ENCODE data around the gene CYP1A2. TPM values are rescaled to one million over a fixed set of nuclear protein-coding genes. Genes with fewer than 3 reads are reported as not detected.

Gene CYP1A2
- total and polyA plus RNA-seq, 2 donors (not counting 1 experiment from before 2014, with no cell fraction given), result not detected

GRCh38 chr15:74712311-74712710 lies 36.3 kb upstream of the CYP1A2 start:
- no peaks in the 10 kb centered on the region for H3K9me3 Mint-ChIP-seq (ENCODE audit: insufficient read depth)
- peaks cover 22% of the 10 kb centered on the region for H3K27me3 Mint-ChIP-seq
- no CpG with 5 or more reads among the region's 3 CpGs for WGBS (ENCODE audit: insufficient coverage)
- H3K4me1 Mint-ChIP-seq, result no peaks in the 10 kb centered on the region
- ATAC-seq (ENCODE audit: low read depth) (no peak), DNase-seq (no peak)
- H3K4me2 ChIP-seq (replicated peaks; ENCODE audit: low read depth, low read length, poor library complexity, severe bottlenecking), result no peak overlapping the region
- no peak overlapping the region for H3K9ac ChIP-seq (ENCODE audit: low read length)
- TF ChIP-seq EZH2 (IDR thresholded peaks at IDR 0.05; ENCODE audit: borderline replicate concordance, insufficient read depth, low read depth, low read length, poor library complexity, severe bottlenecking) (no peak), CTCF (IDR thresholded peaks at IDR 0.05) (no peak)
- no peaks in the 10 kb centered on the region for H4K20me1 ChIP-seq (ENCODE audit: control insufficient read depth, insufficient read depth, low read length, poor library complexity, severe bottlenecking)
- no peaks in the 10 kb centered on the region for H3K79me2 ChIP-seq (ENCODE audit: control insufficient read depth, insufficient read depth, low read length)
- no peaks in the 10 kb centered on the region for H3K4me1 ChIP-seq (ENCODE audit: control insufficient read depth in 2 of 2, insufficient read depth in 2 of 2, low read length in 2 of 2)
- H3K36me3 ChIP-seq (replicated peaks in 1 of 2; ENCODE audit: control extremely low read depth in 1 of 2, control insufficient read depth in 1 of 2, extremely low read depth in 1 of 2, insufficient read depth in 2 of 2, low read length in 1 of 2), result no peaks in the 10 kb centered on the region
- CTCF ChIA-PET, result no interaction called here
- H2AFZ ChIP-seq (ENCODE audit: insufficient read depth, low read depth, low read length, poor library complexity, severe bottlenecking), result no peak overlapping the region
- no peak overlapping the region for H3K4me3 Mint-ChIP-seq
- H3K27me3 ChIP-seq (replicated peaks in 1 of 4; ENCODE audit: control extremely low read depth in 1 of 4, control insufficient read depth in 3 of 4, insufficient read depth in 4 of 4, low read length in 3 of 4), result peaks cover 0 to 12% (median under 1%) of the 10 kb centered on the region in 4 experiments
- no peak overlapping the region for H3K4me3 ChIP-seq (ENCODE audit: control extremely low read depth in 1 of 5, extremely low read depth in 1 of 5, insufficient read depth in 1 of 5, low read depth in 2 of 5, low read length in 4 of 5)
- no peaks in the 10 kb centered on the region for H3K9me3 ChIP-seq (ENCODE audit: control extremely low read depth in 1 of 3, control insufficient read depth in 2 of 3, insufficient read depth in 1 of 3, low read length in 2 of 3)
- intact Hi-C loops (cut with micrococcal nuclease), result no loop called here
- no peak overlapping the region for H3K27ac ChIP-seq (ENCODE audit: low read length in 2 of 2)
- no peak overlapping the region for H3K27ac Mint-ChIP-seq
- POLR2A ChIA-PET, result no interaction called here

- Histone ChIP-seq H3K9ac (ENCODE audit: low read length) (no peak overlapping the region), H2AFZ (ENCODE audit: insufficient read depth, low read depth, low read length, poor library complexity, severe bottlenecking) (no peak overlapping the region), H4K20me1 (ENCODE audit: control insufficient read depth, insufficient read depth, low read length, poor library complexity, severe bottlenecking) (no peaks in the 10 kb centered on the region), H3K36me3 (replicated peaks in 1 of 2; ENCODE audit: control extremely low read depth in 1 of 2, control insufficient read depth in 1 of 2, extremely low read depth in 1 of 2, insufficient read depth in 2 of 2, low read length in 1 of 2) (no peaks in the 10 kb centered on the region), H3K27ac (ENCODE audit: low read length in 2 of 2) (no peak overlapping the region), H3K27me3 (replicated peaks in 1 of 4; ENCODE audit: control extremely low read depth in 1 of 4, control insufficient read depth in 3 of 4, insufficient read depth in 4 of 4, low read length in 3 of 4) (peaks cover 0 to 2% (median 0%) of the 10 kb centered on the region in 4 experiments), H3K9me3 (ENCODE audit: control extremely low read depth in 1 of 3, control insufficient read depth in 2 of 3, insufficient read depth in 1 of 3, low read length in 2 of 3) (no peaks in the 10 kb centered on the region), H3K4me3 (ENCODE audit: control extremely low read depth in 1 of 5, extremely low read depth in 1 of 5, insufficient read depth in 1 of 5, low read depth in 2 of 5, low read length in 4 of 5) (no peak overlapping the region), H3K4me1 (ENCODE audit: control insufficient read depth in 2 of 2, insufficient read depth in 2 of 2, low read length in 2 of 2) (no peaks in the 10 kb centered on the region), H3K79me2 (ENCODE audit: control insufficient read depth, insufficient read depth, low read length) (no peaks in the 10 kb centered on the region), H3K4me2 (replicated peaks; ENCODE audit: low read depth, low read length, poor library complexity, severe bottlenecking) (no peak overlapping the region)
- H3K27ac Mint-ChIP-seq, result no peak overlapping the region
- TF ChIP-seq EZH2 (IDR thresholded peaks at IDR 0.05; ENCODE audit: borderline replicate concordance, insufficient read depth, low read depth, low read length, poor library complexity, severe bottlenecking) (no peak), CTCF (IDR thresholded peaks at IDR 0.05) (no peak)
- no peak for DNase-seq
- intact Hi-C loops (cut with micrococcal nuclease), result no loop called here
- no peak for ATAC-seq (ENCODE audit: low read depth)
- no peak overlapping the region for H3K4me3 Mint-ChIP-seq
- no peaks in the 10 kb centered on the region for H3K4me1 Mint-ChIP-seq
- no peaks in the 10 kb centered on the region for H3K9me3 Mint-ChIP-seq (ENCODE audit: insufficient read depth)
- peaks cover 5% of the 10 kb centered on the region for H3K27me3 Mint-ChIP-seq
- ChIA-PET CTCF (no interaction called here), POLR2A (no interaction called here)
- 90% methylated on average over 2 of the region's 5 CpGs for WGBS (ENCODE audit: insufficient coverage)
These were observed 32.0 kb upstream of the CYP1A2 start for GRCh38 chr15:74716651-74717050.
